ENCODE measurements around the gene PRM2. TPM values are rescaled to one million over a fixed set of nuclear protein-coding genes. Genes with fewer than 3 reads are reported as not detected.

Gene PRM2
- polyA plus RNA-seq, 1 of the 3 experiments (the other 2 are of a cell fraction): not detected

DNA sequence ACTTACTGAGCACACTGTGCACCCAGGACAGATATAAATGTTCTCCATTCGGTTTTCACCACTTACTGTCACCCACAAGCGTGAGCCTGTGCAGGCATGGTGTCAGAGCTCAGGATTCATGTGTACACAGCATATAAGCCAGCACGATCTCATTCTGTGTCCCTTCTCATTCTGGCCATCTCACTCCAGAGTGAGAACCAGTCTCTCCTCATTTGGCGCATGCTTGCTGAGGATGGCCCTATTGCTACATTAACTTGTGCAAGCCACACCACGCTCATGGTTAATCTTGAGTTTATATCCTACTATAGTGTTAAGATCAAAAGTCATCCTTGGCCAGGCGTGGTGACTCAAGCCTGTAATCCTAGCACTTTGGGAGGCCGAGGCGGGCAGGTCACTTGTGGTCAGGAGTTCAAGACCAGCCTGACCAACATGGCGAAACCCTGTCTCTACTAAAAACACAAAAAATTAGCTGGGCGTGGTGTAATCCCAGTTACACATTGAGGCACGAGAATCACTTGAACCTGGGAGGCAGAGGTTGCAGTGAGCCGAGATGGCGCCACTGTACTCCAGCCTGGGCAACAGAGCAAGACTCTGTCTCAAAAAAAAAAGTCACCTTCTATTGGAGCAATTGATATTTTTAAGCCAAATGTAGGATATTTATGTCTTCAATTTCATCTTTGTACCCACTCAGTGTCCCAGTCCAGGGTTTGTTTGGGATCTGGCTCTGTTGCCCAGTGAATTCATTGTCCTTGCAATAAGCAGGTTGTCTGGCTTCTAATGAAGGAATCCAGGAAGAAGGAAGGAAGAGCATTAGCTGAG lies 41.2 kb downstream of the PRM2 start:
- POLR2A ChIA-PET: no interaction called here

More for the DNA sequence above, 41.2 kb downstream of the PRM2 start:
- CTCF ChIA-PET: interaction anchor here (1.5 kb wide), 1 partner anchor 20 kb away, joined by 6 read pairs; the partner anchor contains the start of gene SOCS1
- no peak overlapping the region for H2AFZ ChIP-seq (ENCODE audit: low read depth)
- H3K9ac ChIP-seq: no peak overlapping the region
- 94% methylated on average over 13 of the region's 13 CpGs for WGBS (ENCODE audit: low lambda C conversion rate)
- no peak overlapping the region for H3K4me2 ChIP-seq
- H3K36me3 ChIP-seq (replicated peaks in 1 of 2; ENCODE audit: control insufficient read depth in 1 of 2, insufficient read depth in 2 of 2, low read length in 1 of 2): no peaks in the 10 kb centered on the region
- TF ChIP-seq, protein P1, sequence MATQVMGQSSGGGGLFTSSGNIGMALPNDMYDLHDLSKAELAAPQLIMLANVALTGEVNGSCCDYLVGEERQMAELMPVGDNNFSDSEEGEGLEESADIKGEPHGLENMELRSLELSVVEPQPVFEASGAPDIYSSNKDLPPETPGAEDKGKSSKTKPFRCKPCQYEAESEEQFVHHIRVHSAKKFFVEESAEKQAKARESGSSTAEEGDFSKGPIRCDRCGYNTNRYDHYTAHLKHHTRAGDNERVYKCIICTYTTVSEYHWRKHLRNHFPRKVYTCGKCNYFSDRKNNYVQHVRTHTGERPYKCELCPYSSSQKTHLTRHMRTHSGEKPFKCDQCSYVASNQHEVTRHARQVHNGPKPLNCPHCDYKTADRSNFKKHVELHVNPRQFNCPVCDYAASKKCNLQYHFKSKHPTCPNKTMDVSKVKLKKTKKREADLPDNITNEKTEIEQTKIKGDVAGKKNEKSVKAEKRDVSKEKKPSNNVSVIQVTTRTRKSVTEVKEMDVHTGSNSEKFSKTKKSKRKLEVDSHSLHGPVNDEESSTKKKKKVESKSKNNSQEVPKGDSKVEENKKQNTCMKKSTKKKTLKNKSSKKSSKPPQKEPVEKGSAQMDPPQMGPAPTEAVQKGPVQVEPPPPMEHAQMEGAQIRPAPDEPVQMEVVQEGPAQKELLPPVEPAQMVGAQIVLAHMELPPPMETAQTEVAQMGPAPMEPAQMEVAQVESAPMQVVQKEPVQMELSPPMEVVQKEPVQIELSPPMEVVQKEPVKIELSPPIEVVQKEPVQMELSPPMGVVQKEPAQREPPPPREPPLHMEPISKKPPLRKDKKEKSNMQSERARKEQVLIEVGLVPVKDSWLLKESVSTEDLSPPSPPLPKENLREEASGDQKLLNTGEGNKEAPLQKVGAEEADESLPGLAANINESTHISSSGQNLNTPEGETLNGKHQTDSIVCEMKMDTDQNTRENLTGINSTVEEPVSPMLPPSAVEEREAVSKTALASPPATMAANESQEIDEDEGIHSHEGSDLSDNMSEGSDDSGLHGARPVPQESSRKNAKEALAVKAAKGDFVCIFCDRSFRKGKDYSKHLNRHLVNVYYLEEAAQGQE (IDR thresholded peaks at IDR 0.05; ENCODE audit: low read depth, low read length): no peak
- no peak for TF ChIP-seq MXI1 (IDR thresholded peaks at IDR 0.05; ENCODE audit: low read depth, low read length)
- TF ChIP-seq SIN3A (IDR thresholded peaks at IDR 0.05; ENCODE audit: borderline replicate concordance, low read depth, low read length): no peak
- TF ChIP-seq NFIC (IDR thresholded peaks at IDR 0.05; ENCODE audit: borderline replicate concordance): no peak
- TF ChIP-seq, protein P2, sequence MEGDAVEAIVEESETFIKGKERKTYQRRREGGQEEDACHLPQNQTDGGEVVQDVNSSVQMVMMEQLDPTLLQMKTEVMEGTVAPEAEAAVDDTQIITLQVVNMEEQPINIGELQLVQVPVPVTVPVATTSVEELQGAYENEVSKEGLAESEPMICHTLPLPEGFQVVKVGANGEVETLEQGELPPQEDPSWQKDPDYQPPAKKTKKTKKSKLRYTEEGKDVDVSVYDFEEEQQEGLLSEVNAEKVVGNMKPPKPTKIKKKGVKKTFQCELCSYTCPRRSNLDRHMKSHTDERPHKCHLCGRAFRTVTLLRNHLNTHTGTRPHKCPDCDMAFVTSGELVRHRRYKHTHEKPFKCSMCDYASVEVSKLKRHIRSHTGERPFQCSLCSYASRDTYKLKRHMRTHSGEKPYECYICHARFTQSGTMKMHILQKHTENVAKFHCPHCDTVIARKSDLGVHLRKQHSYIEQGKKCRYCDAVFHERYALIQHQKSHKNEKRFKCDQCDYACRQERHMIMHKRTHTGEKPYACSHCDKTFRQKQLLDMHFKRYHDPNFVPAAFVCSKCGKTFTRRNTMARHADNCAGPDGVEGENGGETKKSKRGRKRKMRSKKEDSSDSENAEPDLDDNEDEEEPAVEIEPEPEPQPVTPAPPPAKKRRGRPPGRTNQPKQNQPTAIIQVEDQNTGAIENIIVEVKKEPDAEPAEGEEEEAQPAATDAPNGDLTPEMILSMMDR (IDR thresholded peaks at IDR 0.05): no peak
- no peak for TF ChIP-seq ELF1 (IDR thresholded peaks at IDR 0.05)
- no peak for TF ChIP-seq POLR2AphosphoS5 (IDR thresholded peaks at IDR 0.05; ENCODE audit: low read depth, low read length)
- no peak for TF ChIP-seq EZH2phosphoT487 (IDR thresholded peaks at IDR 0.05; ENCODE audit: borderline replicate concordance, low read depth)
- no peak for TF ChIP-seq TAF1 (IDR thresholded peaks at IDR 0.05; ENCODE audit: borderline replicate concordance, low read depth, low read length)
- TF ChIP-seq RAD21 (IDR thresholded peaks at IDR 0.05; ENCODE audit: low read length): no peak
- TF ChIP-seq CHD2 (IDR thresholded peaks at IDR 0.05; ENCODE audit: low read length, partially characterized antibody): no peak
- TF ChIP-seq GATA2 (CRISPR knock-in tag; IDR thresholded peaks at IDR 0.05): no peak
- no peaks in the 10 kb centered on the region for H3F3A ChIP-seq (replicated peaks; ENCODE audit: insufficient read depth)
- peaks cover 0 to under 1% of the 10 kb centered on the region in 2 experiments; a peak in 1 of 4 replicates for H3K4me1 ChIP-seq (ENCODE audit: control insufficient read depth in 1 of 2, insufficient read depth in 2 of 2, low read depth in 1 of 2, low read length in 1 of 2)
- no peaks in the 10 kb centered on the region for H3K27me3 ChIP-seq (ENCODE audit: insufficient read depth)
- H3K9me3 ChIP-seq: no peaks in the 10 kb centered on the region
- H3K9me2 ChIP-seq: no peaks in the 10 kb centered on the region
- no peak for DNase-seq
- H3K79me2 ChIP-seq (ENCODE audit: insufficient read depth): no peaks in the 10 kb centered on the region
- H4K20me1 ChIP-seq (ENCODE audit: insufficient read depth): no peaks in the 10 kb centered on the region
- no peak overlapping the region for H3K27ac ChIP-seq (ENCODE audit: low read depth in 2 of 2, low read length in 1 of 2)
- H3K4me3 ChIP-seq (ENCODE audit: low read depth in 2 of 2, low read length in 1 of 2): no peak overlapping the region

Data from SK-N-SH (cell line).